ENCODE measurements around the gene AMBRA1.
"Not testable (repeated sequence)": the region's sequence is repeated elsewhere in the genome, so short reads cannot be mapped to it uniquely, and the experiment has no call there.

Gene AMBRA1

DNA sequence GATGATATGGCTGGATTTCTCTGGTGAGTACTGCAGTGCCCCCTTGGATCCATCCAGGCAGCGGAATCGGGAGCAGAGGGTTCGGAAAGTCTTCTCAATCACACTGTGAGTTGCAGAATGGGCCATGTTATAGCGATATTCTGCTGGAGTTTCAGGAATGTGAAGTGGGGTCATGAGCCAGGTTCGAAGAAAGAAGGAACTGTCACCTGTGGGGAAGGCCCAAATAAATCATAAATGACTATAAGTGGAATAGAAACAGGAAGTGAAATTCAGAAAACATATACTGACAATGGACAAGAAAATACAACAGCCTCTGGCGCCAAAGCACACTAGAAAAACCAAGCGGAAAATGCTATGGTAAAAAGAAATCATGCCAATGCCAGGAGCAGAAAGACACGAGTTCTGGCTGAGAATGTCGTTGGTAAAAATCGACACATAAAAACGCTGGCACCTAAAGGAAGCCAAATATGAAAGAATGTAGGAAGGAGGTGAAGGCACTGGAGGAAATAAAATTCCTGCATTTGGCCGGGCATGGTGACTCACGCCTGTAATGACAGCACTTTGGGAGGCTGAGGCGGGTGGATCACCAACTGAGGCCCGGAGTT lies 10.0 kb upstream of the AMBRA1 start:
- FAIRE-seq (no peak), DNase-seq (ENCODE audit: insufficient read length, low spot score) (no peak)
- no peak for TF ChIP-seq POLR2A (IDR thresholded peaks at IDR 0.05; ENCODE audit: low read depth, low read length)

DNA sequence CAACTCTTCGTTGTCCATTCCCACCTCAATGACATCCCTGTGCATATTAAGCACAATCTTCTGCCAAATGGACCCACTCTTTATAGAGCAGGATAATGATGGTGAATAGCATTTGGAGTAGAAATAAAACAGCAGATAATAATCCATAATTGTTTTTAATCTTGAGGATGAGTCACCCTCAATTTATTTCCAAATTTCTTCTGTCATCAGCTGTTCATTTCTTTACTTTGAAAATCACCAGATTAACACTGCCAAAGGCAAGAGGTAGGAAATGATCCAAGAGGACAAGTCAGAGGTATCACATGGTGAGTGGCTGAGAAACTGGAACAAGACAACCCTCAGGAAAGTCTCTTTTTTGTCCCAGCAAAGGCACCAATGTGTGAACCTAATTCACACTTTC lies 7.3 kb upstream of the AMBRA1 start:
- no peak for FAIRE-seq
- DNase-seq (ENCODE audit: insufficient read length, low spot score), result no peak
- no peak for TF ChIP-seq POLR2A (IDR thresholded peaks at IDR 0.05; ENCODE audit: low read depth, low read length)

DNA sequence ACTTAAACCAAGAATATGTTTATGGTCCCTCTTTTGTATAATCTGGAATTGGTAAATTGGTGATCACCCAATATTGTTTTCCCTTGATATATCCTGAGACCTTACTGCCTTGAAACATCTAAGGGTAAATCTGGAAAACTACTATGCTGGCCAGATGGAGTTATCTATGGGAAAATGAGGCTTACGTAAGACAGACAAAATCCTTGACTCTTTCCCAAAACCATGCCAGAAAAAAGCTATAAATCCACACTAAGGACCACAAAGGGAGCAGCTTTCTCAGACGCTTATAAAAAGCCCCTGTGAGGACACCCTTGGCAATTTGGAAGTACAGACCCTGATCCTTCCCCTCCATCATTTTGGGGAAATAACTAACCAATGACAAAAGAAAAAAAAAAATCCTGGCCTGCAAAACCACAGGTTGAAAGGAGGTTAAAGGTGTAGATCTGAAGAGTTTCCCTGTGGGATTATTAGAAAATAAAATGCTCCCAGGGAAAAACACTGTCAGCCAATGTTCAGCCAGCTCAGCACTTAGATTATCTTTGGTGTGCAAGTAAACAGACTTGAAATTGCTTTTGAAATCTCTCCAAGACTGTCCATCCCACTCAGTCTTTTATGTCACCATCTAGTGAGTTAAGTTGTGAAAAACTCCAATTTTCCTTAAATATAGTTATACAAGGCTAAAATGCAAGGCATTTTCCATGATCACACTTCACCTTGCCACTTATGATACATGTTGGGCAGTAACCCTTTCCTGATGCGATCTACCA lies 6.6 kb upstream of the AMBRA1 start:
- FAIRE-seq (no peak), DNase-seq (ENCODE audit: insufficient read length, low spot score) (no peak)
- TF ChIP-seq POLR2A (IDR thresholded peaks at IDR 0.05; ENCODE audit: low read depth, low read length), result no peak

DNA sequence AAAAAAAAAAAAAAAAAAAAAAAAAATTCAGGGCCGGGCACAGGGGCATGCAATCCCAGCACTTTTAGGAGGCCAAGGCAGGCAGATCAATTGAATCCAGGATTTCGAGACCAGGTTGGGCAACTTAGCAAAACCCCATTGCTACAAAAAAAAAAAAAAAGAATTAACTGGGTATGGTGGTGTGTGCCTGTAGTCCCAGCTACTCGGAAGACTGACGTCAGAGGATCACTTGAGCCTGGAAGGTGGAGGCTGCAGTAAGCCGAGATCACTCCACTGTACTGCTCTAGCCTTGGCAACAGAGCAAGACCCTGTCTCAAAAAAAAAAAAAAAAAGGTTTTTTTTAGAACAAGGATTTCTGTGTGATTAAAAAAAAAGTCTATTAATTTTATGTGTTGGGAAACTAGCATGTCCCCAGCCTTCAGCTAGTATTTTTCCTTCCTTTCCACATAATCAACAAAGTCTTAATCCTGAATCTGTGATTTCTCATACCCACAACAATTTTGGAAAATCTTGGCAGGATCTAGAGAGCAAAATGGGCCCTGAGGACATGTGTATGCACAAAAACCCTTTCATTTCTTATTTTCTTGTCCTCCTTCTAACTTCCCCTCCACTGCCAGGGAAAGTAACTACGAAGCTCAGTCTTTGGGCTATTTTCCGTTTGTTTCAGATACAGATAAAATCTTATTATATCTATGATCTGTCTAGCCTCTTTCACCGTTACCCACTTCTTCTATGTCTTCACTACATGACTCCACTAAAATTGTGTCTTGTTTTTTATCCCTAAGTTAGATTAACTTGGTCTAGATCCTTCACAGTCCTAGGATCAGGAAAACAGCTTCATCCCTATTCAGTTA lies 5.7 kb upstream of the AMBRA1 start:
- no peak for TF ChIP-seq POLR2A (IDR thresholded peaks at IDR 0.05; ENCODE audit: low read depth, low read length)
- DNase-seq (ENCODE audit: insufficient read length, low spot score) (no peak), FAIRE-seq (no peak)

DNA sequence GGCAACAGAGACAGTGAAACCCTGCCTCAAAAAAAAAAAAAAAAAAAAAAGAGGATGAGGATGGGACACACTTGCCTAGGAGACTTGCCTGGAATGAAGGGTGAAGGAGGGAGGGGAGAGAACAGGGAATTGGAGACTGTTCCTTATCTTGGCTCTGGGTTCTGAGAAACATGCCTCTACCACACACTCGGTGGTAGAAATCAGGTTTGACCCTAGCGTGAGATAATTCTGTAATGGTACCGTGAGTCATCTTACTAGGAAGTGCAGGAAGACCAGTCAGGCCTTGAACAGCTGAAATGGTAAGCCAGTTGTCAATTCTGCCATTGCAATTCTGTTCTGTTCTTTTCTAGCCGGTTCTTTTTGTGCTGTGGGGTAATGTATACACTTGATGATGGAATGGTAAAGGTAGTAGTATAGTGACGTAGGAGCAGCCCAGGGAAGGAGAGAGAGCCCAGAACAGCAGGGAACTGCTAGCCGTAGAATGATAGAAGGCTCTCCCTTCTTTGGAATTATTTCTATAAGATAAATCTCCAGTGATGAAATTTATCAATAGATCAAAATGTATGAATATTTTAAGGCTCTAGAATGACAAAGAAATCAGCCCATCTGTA lies 3.9 kb upstream of the AMBRA1 start:
- FAIRE-seq, result peak; percentile 61
- no peak for TF ChIP-seq POLR2A (IDR thresholded peaks at IDR 0.05; ENCODE audit: low read depth, low read length)
- no peak for DNase-seq (ENCODE audit: insufficient read length, low spot score)

DNA sequence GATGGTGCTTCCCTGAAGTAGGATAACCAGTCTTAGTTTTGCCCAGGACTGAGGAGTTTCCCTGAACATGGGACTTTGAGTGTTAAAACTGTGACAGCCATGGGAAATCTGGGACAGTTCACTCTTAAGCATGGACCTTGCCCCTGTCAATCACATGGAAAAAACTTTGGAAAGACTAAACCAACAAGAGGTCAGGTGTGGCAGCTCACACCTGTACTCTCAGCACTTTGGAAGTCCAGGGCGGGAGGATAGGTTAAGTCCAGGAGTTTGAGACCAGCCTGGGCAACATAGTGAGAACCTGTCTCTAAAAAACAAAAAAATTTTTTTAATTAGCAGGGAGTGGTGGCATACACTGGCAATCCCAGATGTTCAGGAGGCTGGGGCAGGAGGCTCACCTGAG lies 3.3 kb upstream of the AMBRA1 start:
- FAIRE-seq (no peak), DNase-seq (ENCODE audit: insufficient read length, low spot score) (no peak)
- TF ChIP-seq POLR2A (IDR thresholded peaks at IDR 0.05; ENCODE audit: low read depth, low read length), result no peak

DNA sequence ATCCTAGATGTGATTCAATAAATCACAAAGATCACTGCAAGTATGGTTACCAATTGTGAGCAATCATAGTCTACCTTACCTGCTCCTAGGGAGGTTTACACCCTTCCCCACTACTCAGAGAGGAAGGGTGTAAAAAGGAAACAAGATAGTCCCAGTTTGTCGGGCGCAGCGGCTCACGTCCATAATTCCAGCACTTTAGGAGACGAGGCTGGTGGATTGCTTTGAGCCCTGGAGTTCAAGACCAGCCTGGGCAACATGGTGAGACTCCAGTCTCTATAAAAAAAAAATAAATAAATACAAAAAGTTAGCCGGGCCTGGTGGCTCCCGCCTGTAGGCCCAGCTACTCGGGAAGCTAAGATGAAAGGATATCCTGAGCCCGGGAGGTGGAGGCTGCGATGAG lies 962 bp upstream of the AMBRA1 start:
- DNase-seq (ENCODE audit: insufficient read length, low spot score) (no peak), FAIRE-seq (no peak)
- no peak for TF ChIP-seq POLR2A (IDR thresholded peaks at IDR 0.05; ENCODE audit: low read depth, low read length)

DNA sequence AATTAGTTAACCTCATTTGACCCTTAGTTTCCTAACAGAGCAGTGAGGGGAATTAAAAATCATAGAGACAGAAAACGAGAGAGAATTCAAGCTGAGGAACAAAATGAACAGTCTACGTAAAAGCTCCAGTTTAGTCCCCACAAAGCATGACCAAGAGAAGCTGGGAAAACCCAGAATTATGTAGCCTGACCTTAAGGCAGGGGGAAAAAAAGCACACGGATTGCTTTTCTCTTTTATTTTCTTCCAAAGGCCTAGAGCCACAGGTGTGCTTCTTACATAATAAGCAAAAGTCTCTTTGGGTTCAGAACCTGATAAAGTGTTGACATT lies 514 bp upstream of the AMBRA1 start:
- FAIRE-seq, result no peak
- DNase-seq (ENCODE audit: insufficient read length, low spot score), result no peak
- TF ChIP-seq POLR2A (IDR thresholded peaks at IDR 0.05; ENCODE audit: low read depth, low read length), result no peak

DNA sequence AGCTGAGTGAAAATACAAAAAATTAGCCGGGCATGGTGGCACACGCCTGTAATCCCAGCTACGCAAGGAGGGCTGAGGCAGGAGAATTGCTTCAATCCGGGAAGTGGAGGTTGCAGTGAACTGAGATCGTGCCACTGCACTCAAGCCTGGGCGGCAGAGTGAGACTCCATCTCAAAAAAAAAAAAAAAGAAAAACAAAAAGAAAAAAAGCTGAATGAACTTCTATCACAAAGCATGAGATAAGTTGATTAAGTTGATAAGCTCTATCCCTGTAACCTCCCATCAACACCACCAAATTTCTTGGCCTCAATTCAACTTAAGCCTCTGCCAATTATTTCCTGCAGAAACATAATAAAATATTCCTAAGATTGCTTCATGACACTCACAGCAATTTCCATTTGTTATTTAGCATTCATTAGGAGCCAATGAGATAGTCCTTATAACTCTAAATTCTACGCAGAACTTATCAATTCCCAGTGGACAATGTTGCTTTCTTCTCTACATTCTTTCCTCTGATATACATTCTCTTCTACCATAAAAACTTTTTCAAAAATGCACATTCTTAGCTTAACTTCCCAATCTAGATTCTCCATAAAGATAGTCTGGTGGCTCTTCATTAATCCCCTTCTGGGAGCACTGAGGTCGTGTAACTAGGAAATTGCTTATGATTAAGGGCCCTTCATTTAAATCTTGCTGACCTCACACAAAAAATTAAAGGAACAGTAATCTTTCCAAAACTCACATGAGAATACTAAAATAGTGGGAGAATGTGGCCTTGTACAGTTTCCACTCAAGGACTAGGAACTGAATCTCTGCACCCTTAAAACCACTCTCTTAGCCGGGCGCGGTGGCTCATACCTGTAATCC lies 2.9 kb downstream of the AMBRA1 start:
- FAIRE-seq (no peak), DNase-seq (ENCODE audit: insufficient read length, low spot score) (no peak)
- TF ChIP-seq POLR2A (IDR thresholded peaks at IDR 0.05; ENCODE audit: low read depth, low read length), result no peak

DNA sequence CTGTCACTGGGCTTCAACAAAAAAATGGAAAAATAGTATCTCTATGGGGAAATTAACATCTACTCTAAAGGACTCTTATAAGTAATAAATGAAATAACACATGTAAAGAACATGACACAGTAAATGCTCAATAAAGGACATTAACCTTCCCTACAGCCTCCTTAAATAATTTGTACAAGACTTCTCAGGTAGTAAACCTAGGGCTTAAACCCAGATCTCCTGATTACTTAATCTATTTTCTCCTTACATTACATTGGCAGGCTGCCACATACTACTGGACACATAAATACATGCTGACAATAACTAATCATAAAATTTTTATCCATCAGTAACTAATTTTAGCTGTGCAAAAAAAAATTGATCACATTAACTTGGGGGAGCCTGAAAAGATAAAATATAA lies 4.9 kb downstream of the AMBRA1 start:
- FAIRE-seq (no peak), DNase-seq (ENCODE audit: insufficient read length, low spot score) (no peak)
- no peak for TF ChIP-seq POLR2A (IDR thresholded peaks at IDR 0.05; ENCODE audit: low read depth, low read length)

DNA sequence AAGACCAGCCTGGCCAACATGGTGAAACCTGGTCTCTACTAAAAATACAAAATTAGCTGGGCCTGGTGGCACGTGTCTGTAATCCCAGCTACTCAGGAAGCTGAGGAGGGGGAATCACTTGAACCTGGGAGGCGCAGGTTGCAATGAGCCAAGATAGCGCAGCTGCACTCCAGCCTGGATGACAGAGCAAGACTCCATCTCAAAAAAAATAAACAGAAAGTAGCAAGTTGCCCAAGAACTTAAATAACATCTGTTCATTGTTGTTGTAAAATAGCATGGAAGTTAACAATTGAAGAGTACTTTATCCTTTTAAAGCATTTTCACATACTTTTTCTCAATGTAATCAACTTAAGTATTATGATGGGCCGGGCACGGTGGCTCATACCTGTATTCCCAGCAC lies 5.7 kb downstream of the AMBRA1 start:
- no peak for TF ChIP-seq POLR2A (IDR thresholded peaks at IDR 0.05; ENCODE audit: low read depth, low read length)
- DNase-seq (ENCODE audit: insufficient read length, low spot score), result no peak
- FAIRE-seq, result no peak

DNA sequence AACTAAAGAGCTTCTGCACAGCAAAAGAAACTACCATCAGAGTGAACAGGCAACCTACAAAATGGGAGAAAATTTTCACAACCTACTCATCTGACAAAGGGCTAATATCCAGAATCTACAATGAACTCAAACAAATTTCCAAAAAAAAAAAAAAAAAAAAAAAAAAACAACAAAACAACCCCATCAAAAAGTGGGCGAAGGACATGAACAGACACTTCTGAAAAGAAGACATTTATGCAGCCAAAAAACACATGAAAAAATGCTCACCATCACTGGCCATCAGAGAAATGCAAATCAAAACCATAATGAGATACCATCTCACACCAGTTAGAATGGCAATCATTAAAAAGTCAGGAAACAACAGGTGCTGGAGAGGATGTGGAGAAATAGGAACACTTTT lies 10.3 kb downstream of the AMBRA1 start:
- not testable (repeated sequence) for FAIRE-seq; DNase-seq (ENCODE audit: insufficient read length, low spot score)

DNA sequence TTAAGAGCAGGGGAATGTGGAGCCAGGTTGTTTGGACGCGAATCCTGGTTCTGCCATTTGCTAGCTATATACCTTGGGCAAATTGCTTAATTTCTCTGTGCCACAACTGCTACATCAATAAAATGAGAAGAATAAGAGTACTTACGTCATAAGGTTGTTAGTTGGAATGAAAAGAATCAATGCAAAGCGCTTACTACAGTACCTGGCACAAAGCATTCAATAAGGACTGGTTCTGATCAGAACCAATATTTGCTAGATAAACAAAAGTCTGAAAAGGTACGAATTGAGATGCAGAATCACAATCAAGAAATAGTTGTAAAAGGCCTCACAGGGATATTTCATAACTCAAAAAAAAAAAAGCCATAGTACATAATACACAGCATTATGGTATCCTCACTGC lies 11.2 kb downstream of the AMBRA1 start:
- no peak for DNase-seq (ENCODE audit: insufficient read length, low spot score)
- TF ChIP-seq POLR2A (IDR thresholded peaks at IDR 0.05; ENCODE audit: low read depth, low read length), result no peak
- no peak for FAIRE-seq

Data from H54 (cell line).